Right forelimb (tissue), 1 donor: ENCODE results near the gene PDCL2.
"Not testable (repeated sequence)": the region's sequence is repeated elsewhere in the genome, so short reads cannot be mapped to it uniquely, and the experiment has no call there.

Source experiments
- DNase-seq: peaks from one replicate; pipeline ENCODE4 v3.0.0-alpha.2; 2018

The PDCL2 gene

GRCh38 chr4:55582773-55583172 is 9.3 kb downstream of the PDCL2 start:
- not testable (repeated sequence) for DNase-seq

GRCh38 chr4:55578341-55579010 is 13.6 kb downstream of the PDCL2 start:
- no peak for DNase-seq

GRCh38 chr4:55575513-55575912 is 16.5 kb downstream of the PDCL2 start:
- no peak for DNase-seq

- DNase-seq: no peak
These were observed 17.8 kb downstream of the PDCL2 start for GRCh38 chr4:55574252-55574651.

GRCh38 chr4:55571806-55572205 is 20.2 kb downstream of the PDCL2 start:
- DNase-seq: no peak

GRCh38 chr4:55568905-55569504 is 23.0 kb downstream of the PDCL2 start:
- no peak for DNase-seq

- no peak for DNase-seq
These were observed 30.2 kb downstream of the PDCL2 start for GRCh38 chr4:55561889-55562288.

GRCh38 chr4:55560096-55560495 is 31.9 kb downstream of the PDCL2 start:
- no peak for DNase-seq

GRCh38 chr4:55554453-55555030 is 37.5 kb downstream of the PDCL2 start:
- no peak for DNase-seq

- no peak for DNase-seq
These were observed 38.4 kb downstream of the PDCL2 start for GRCh38 chr4:55553441-55554201.

GRCh38 chr4:55551964-55552363 is 40.1 kb downstream of the PDCL2 start:
- not testable (repeated sequence) for DNase-seq

- no peak for DNase-seq
These were observed 42.2 kb downstream of the PDCL2 start for GRCh38 chr4:55549888-55550287.

GRCh38 chr4:55547918-55548317 is 44.1 kb downstream of the PDCL2 start:
- DNase-seq: no peak

GRCh38 chr4:55547466-55547770 is 44.6 kb downstream of the PDCL2 start:
- DNase-seq: no peak

- DNase-seq: peak; percentile 93
These were observed 45.1 kb downstream of the PDCL2 start, which contains the start of gene CLOCK for GRCh38 chr4:55546756-55547465. Gene CLOCK (minus strand): TSS chr4:55546909. CDS start chr4:55482785, 64,124 bp downstream.

- DNase-seq: no peak
These were observed 45.6 kb downstream of the PDCL2 start for GRCh38 chr4:55546506-55546755.

GRCh38 chr4:55545641-55546505 is 46.2 kb downstream of the PDCL2 start:
- DNase-seq: peak; percentile 92

- no peak for DNase-seq
These were observed 46.9 kb downstream of the PDCL2 start for GRCh38 chr4:55545151-55545550.

GRCh38 chr4:55543858-55544257 is 48.2 kb downstream of the PDCL2 start:
- no peak for DNase-seq

GRCh38 chr4:55540271-55540670 is 51.8 kb downstream of the PDCL2 start:
- DNase-seq: no peak

- DNase-seq: no peak
These were observed 52.4 kb downstream of the PDCL2 start for GRCh38 chr4:55539658-55540057.

GRCh38 chr4:55538531-55538930 is 53.5 kb downstream of the PDCL2 start:
- no peak for DNase-seq
